Measurements from ENCODE around the gene TLK1. TPM values are rescaled to one million over a fixed set of nuclear protein-coding genes. Genes with fewer than 3 reads are reported as not detected.
A peak's percentile ranks its signal among the peaks of the same experiment; 100 is the strongest.

TLK1 gene
- total and polyA plus RNA-seq, 7 experiments from 2014 or later, result 40.0 to 191 (median 113) TPM

- intact Hi-C loops (cut with micrococcal nuclease), result loop anchor here (2.0 to 10.0 kb wide), 4 partner anchors 15 to 344 kb away; partner anchors contain the start of genes DCAF17 (in 1 of the 2) and METTL8 (in 1 of the 2)
- peaks cover 45 to 85% (median 71%) of the 10 kb centered on the region in 7 donors for H3K4me1 Mint-ChIP-seq
- H3K4me3 Mint-ChIP-seq, result peak overlapping the region in 5 of 10 donors; percentile 2 to 92 (median 83)
- H3K36me3 Mint-ChIP-seq, result peaks cover 4 to 32% (median 14%) of the 10 kb centered on the region in 5 donors
- H3K27me3 ChIP-seq (ENCODE audit: control insufficient read depth in 2 of 2, insufficient read depth in 2 of 2, low read length in 2 of 2), result no peaks in the 10 kb centered on the region
- ATAC-seq (no peak), DNase-seq (no peak)
- peak overlapping the region; percentile 9 to 99 (median 95) for H3K27ac Mint-ChIP-seq
- H3K9me3 Mint-ChIP-seq, result peaks cover 0 to 4% (median 0%) of the 10 kb centered on the region in 11 donors
- ChIA-PET CTCF (interaction anchor here (0.6 to 4.7 kb wide), 15 partner anchors 11 to 1372 kb away, joined by 3 to 41 read pairs (median 5); no protein-coding TSS in a partner anchor), POLR2A (interaction anchor here (0.6 to 4.0 kb wide), 13 partner anchors 9 to 215 kb away, joined by 3 to 32 read pairs (median 5); partner anchors contain the start of gene GORASP2)
- peaks cover 4 to 53% of the 10 kb centered on the region in 2 donors for H3K4me1 ChIP-seq (ENCODE audit: control insufficient read depth in 2 of 2, insufficient read depth in 2 of 2, low read length in 2 of 2)
- H3K27me3 Mint-ChIP-seq, result no peaks in the 10 kb centered on the region
- H3K9me3 ChIP-seq (ENCODE audit: control insufficient read depth in 2 of 3, low read length in 3 of 3), result no peaks in the 10 kb centered on the region
- peak overlapping the region; percentile 71 for H3K27ac ChIP-seq (ENCODE audit: low read depth, low read length)
- H3K4me3 ChIP-seq (ENCODE audit: low read length), result no peak overlapping the region
- peaks cover 0 to 8% (median 0%) of the 10 kb centered on the region in 3 experiments for H3K36me3 ChIP-seq (ENCODE audit: control insufficient read depth in 2 of 3, insufficient read depth in 3 of 3, low read length in 3 of 3)
Measured at GRCh38 chr2:171088057-171088834, 72.4 kb downstream of the TLK1 start.

- Mint-ChIP-seq H3K36me3 (peaks cover 4 to 28% (median 14%) of the 10 kb centered on the region in 5 donors), H3K4me3 (peak overlapping the region; percentile 35 to 92 (median 82)), H3K27me3 (no peaks in the 10 kb centered on the region), H3K4me1 (peaks cover 43 to 84% (median 69%) of the 10 kb centered on the region in 7 donors), H3K9me3 (peaks cover 0 to 4% (median 0%) of the 10 kb centered on the region in 11 donors), H3K27ac (peak overlapping the region; percentile 48 to 99 (median 95))
- ChIA-PET CTCF (interaction anchor here (0.6 to 4.7 kb wide), 21 partner anchors 10 to 1254 kb away, joined by 3 to 41 read pairs (median 5); no protein-coding TSS in a partner anchor), POLR2A (interaction anchor here (0.6 to 4.0 kb wide), 14 partner anchors 9 to 1336 kb away, joined by 3 to 32 read pairs (median 4); partner anchors contain the start of gene GORASP2)
- H3K27ac ChIP-seq (ENCODE audit: low read depth, low read length), result peak overlapping the region; percentile 71
- no peaks in the 10 kb centered on the region for H3K9me3 ChIP-seq (ENCODE audit: control insufficient read depth in 2 of 3, low read length in 3 of 3)
- no peak overlapping the region for H3K4me3 ChIP-seq (ENCODE audit: low read length)
- peaks cover 0 to 8% (median 0%) of the 10 kb centered on the region in 3 experiments for H3K36me3 ChIP-seq (ENCODE audit: control insufficient read depth in 2 of 3, insufficient read depth in 3 of 3, low read length in 3 of 3)
- peaks cover 7 to 58% of the 10 kb centered on the region in 2 donors for H3K4me1 ChIP-seq (ENCODE audit: control insufficient read depth in 2 of 2, insufficient read depth in 2 of 2, low read length in 2 of 2)
- ATAC-seq (peak; percentile 55), DNase-seq (peak in 7 of 9 donors; percentile 52 to 72 (median 63))
- H3K27me3 ChIP-seq (ENCODE audit: control insufficient read depth in 2 of 2, insufficient read depth in 2 of 2, low read length in 2 of 2), result no peaks in the 10 kb centered on the region
- intact Hi-C loops (cut with micrococcal nuclease), result loop anchor here (1.0 to 10.0 kb wide), 9 partner anchors 35 to 347 kb away; partner anchors contain the start of genes DCAF17 (in 2 of the 2) and METTL8 (in 1 of the 2)
Measured at GRCh38 chr2:171087547-171087946, 73.1 kb downstream of the TLK1 start.

DNA sequence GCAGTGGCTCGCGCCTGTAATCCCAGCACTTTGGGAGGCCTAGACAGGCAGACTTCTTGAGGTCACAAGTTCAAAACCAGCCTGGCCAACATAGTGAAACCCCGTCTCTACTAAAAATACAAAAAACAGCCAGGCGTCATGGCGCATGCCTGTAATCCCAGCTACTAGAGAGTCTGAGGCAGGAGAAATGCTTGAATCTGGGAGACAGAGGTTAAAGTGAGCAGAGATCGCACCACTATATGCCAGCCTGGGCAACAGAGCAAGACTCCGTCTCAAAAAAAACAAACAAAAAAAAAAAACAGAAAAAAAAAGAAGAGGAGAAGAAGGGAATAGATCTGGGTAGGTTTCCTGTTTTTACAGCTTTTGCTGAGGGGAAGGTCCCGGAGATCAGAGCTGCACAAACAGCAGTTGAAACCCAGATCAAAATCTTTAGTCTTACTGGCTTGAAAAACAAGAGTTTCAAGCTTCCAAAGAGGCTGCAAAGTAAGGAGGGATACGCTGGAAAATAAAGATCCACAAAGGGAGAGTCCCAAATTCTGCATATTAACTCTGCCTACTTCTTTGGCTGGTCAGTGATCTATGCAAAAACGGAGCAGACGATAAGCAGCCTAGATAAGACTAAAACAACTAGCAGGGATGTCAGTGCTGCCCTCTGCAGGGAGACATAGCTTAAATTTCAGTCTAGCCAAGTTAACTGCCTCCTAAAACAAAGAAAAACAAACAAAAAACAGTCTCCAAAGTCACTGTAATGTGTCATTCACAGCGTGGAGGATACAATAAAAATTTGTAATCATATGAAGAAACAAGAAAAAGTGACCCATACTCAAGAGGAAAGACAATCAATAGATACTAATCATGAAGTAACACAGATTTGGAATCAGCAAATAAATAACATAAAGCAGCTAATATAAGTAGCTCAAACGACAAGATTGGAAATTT, 74.1 kb downstream of the TLK1 start:
- Mint-ChIP-seq H3K9me3 (peaks cover 0 to 4% (median 0%) of the 10 kb centered on the region in 11 donors), H3K36me3 (peaks cover 0 to 19% (median 11%) of the 10 kb centered on the region in 5 donors), H3K27me3 (no peaks in the 10 kb centered on the region), H3K4me3 (peak overlapping the region; percentile 69 to 92 (median 82)), H3K4me1 (peaks cover 45 to 86% (median 76%) of the 10 kb centered on the region in 7 donors), H3K27ac (peak overlapping the region; percentile 86 to 99 (median 95))
- intact Hi-C loops (cut with micrococcal nuclease), result loop anchor here (1.0 to 10.0 kb wide), 13 partner anchors 9 to 348 kb away; partner anchors contain the start of genes DCAF17 (in 2 of the 2), GORASP2 (in 1 of the 2) and METTL8 (in 1 of the 2)
- POLR2A ChIA-PET, result interaction anchor here (0.5 to 4.0 kb wide), 16 partner anchors 10 to 1337 kb away, joined by 3 to 32 read pairs (median 4); partner anchors contain the start of gene GORASP2
- no peaks in the 10 kb centered on the region for H3K9me3 ChIP-seq (ENCODE audit: control insufficient read depth in 2 of 3, low read length in 3 of 3)
- H3K27ac ChIP-seq (ENCODE audit: low read depth, low read length), result peak overlapping the region; percentile 71
- peaks cover 0 to 4% (median 0%) of the 10 kb centered on the region in 3 experiments for H3K36me3 ChIP-seq (ENCODE audit: control insufficient read depth in 2 of 3, insufficient read depth in 3 of 3, low read length in 3 of 3)
- ATAC-seq, result peak; percentile 82
- peak in 8 of 9 donors; percentile 34 to 76 (median 71) for DNase-seq
- peak overlapping the region; percentile 34 for H3K4me3 ChIP-seq (ENCODE audit: low read length)
- H3K27me3 ChIP-seq (ENCODE audit: control insufficient read depth in 2 of 2, insufficient read depth in 2 of 2, low read length in 2 of 2), result no peaks in the 10 kb centered on the region
- CTCF ChIA-PET, result interaction anchor here (0.6 to 4.7 kb wide), 31 partner anchors 9 to 1402 kb away, joined by 3 to 41 read pairs (median 5); no protein-coding TSS in a partner anchor
- peaks cover 7 to 68% of the 10 kb centered on the region in 2 donors for H3K4me1 ChIP-seq (ENCODE audit: control insufficient read depth in 2 of 2, insufficient read depth in 2 of 2, low read length in 2 of 2)

GRCh38 chr2:171084128-171084527, 76.6 kb downstream of the TLK1 start:
- peaks cover 0 to 2% (median 0%) of the 10 kb centered on the region in 11 donors for H3K9me3 Mint-ChIP-seq
- peaks cover 1 to 20% (median 7%) of the 10 kb centered on the region in 5 donors for H3K36me3 Mint-ChIP-seq
- ATAC-seq, result peak; percentile 66
- H3K27me3 Mint-ChIP-seq, result no peaks in the 10 kb centered on the region
- peak overlapping the region; percentile 54 to 88 (median 84) for H3K4me3 Mint-ChIP-seq
- Histone ChIP-seq H3K4me3 (ENCODE audit: low read length) (no peak overlapping the region), H3K27ac (ENCODE audit: low read depth, low read length) (peak overlapping the region; percentile 65), H3K9me3 (ENCODE audit: control insufficient read depth in 2 of 3, low read length in 3 of 3) (no peaks in the 10 kb centered on the region), H3K4me1 (ENCODE audit: control insufficient read depth in 2 of 2, insufficient read depth in 2 of 2, low read length in 2 of 2) (peaks cover 7 to 79% of the 10 kb centered on the region in 2 donors), H3K36me3 (ENCODE audit: control insufficient read depth in 2 of 3, insufficient read depth in 3 of 3, low read length in 3 of 3) (no peaks in the 10 kb centered on the region), H3K27me3 (ENCODE audit: control insufficient read depth in 2 of 2, insufficient read depth in 2 of 2, low read length in 2 of 2) (no peaks in the 10 kb centered on the region)
- intact Hi-C loops (cut with micrococcal nuclease), result loop anchor here (2.0 to 10.0 kb wide), 2 partner anchors 15 to 69 kb away; no protein-coding TSS in a partner anchor
- ChIA-PET CTCF (interaction anchor here (1.3 kb wide), 1 partner anchor 109 kb away, joined by 4 read pairs; no protein-coding TSS in a partner anchor), POLR2A (interaction anchor here (0.6 to 0.9 kb wide), 3 partner anchors 42 to 98 kb away, joined by 3 to 5 read pairs (median 4); no protein-coding TSS in a partner anchor)
- peaks cover 45 to 93% (median 85%) of the 10 kb centered on the region in 7 donors for H3K4me1 Mint-ChIP-seq
- H3K27ac Mint-ChIP-seq, result peak overlapping the region; percentile 73 to 99 (median 95)
- peak in 7 of 9 donors; percentile 30 to 49 (median 44) for DNase-seq

DNA sequence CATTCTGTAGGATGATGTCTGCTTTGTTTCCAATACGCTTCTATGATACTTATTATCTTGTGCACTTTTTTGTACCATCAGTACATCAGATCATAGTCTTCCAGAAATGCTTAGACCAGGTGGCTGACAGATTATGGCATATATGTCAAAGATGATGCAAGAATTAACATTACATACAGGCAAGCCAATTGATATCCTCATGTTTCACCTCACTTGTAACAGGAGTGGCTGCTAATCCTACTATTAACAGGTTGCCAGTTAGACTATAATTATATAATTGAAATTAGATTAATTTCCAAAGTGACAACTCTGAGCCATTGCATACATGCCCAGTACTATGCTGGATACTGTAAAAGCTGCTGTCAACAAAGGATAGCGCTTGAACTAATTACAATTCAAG, 77.2 kb downstream of the TLK1 start:
- Mint-ChIP-seq H3K27me3 (no peaks in the 10 kb centered on the region), H3K4me1 (peaks cover 42 to 93% (median 85%) of the 10 kb centered on the region in 7 donors), H3K4me3 (peak overlapping the region in 6 of 10 donors; percentile 25 to 88 (median 82)), H3K9me3 (peaks cover 0 to 3% (median 0%) of the 10 kb centered on the region in 11 donors), H3K27ac (peak overlapping the region in 8 of 9 donors; percentile 86 to 99 (median 96)), H3K36me3 (peaks cover 5 to 24% (median 11%) of the 10 kb centered on the region in 5 donors)
- Histone ChIP-seq H3K4me3 (ENCODE audit: low read length) (no peak overlapping the region), H3K4me1 (ENCODE audit: control insufficient read depth in 2 of 2, insufficient read depth in 2 of 2, low read length in 2 of 2) (peaks cover 7 to 74% of the 10 kb centered on the region in 2 donors), H3K9me3 (ENCODE audit: control insufficient read depth in 2 of 3, low read length in 3 of 3) (no peaks in the 10 kb centered on the region), H3K27me3 (ENCODE audit: control insufficient read depth in 2 of 2, insufficient read depth in 2 of 2, low read length in 2 of 2) (no peaks in the 10 kb centered on the region), H3K27ac (ENCODE audit: low read depth, low read length) (peak overlapping the region; percentile 65), H3K36me3 (ENCODE audit: control insufficient read depth in 2 of 3, insufficient read depth in 3 of 3, low read length in 3 of 3) (no peaks in the 10 kb centered on the region)
- intact Hi-C loops (cut with micrococcal nuclease), result loop anchor here in 1 of 2 donors (10.0 kb wide), 1 partner anchor 69 kb away; no protein-coding TSS in a partner anchor
- ChIA-PET CTCF (interaction anchor here (1.3 kb wide), 1 partner anchor 108 kb away, joined by 4 read pairs; no protein-coding TSS in a partner anchor), POLR2A (interaction anchor here (0.7 to 0.8 kb wide), 2 partner anchors 43 to 97 kb away, joined by 3 to 4 read pairs; no protein-coding TSS in a partner anchor)
- DNase-seq, result no peak
- no peak for ATAC-seq
